Smooth muscle cell (in vitro differentiated cells): ENCODE data around the gene PRR12. TPM values are rescaled to one million over a fixed set of nuclear protein-coding genes. Genes with fewer than 3 reads are reported as not detected.
A peak's percentile ranks its signal among the peaks of the same experiment; 100 is the strongest.

Experiments used
- DNase-seq: peaks from one replicate; lab custom pipeline; 2025; ENCODE audit not compliant: unreplicated experiment; lab: John Stamatoyannopoulos, UW
- H2AFZ ChIP-seq: fragments of 200-600 bp; sonication (generic); 2 replicates; pipeline ENCODE4 v1.6.0; 2016; ENCODE audit warnings: antibody characterized with exemption, low read depth, mild to moderate bottlenecking
- H3F3A ChIP-seq: fragments of 200-600 bp; sonication (generic); 2 replicates; pipeline ENCODE4 v1.6.0; 2017; ENCODE audit warnings: antibody characterized with exemption, low read depth
- H3K27ac ChIP-seq: fragments of 200-600 bp; sonication (generic); 2 replicates; pipeline ENCODE4 v1.5.1; 2016; ENCODE audit warnings: low read depth, mild to moderate bottlenecking
- H3K27me3 ChIP-seq: fragments of 200-600 bp; sonication (generic); 2 replicates; pipeline ENCODE4 v1.6.1; 2016; ENCODE audit warnings: low read depth, mild to moderate bottlenecking
- H3K36me3 ChIP-seq: fragments of 200-600 bp; sonication (generic); 2 replicates; pipeline ENCODE4 v1.5.1; 2016; ENCODE audit warnings: low read depth
- H3K4me1 ChIP-seq: fragments of 200-600 bp; sonication (generic); 2 replicates; pipeline ENCODE4 v1.5.1; 2016; ENCODE audit warnings: low read depth
- H3K4me2 ChIP-seq: fragments of 200-600 bp; sonication (generic); 2 replicates; pipeline ENCODE4 v1.6.0; 2016; ENCODE audit warnings: mild to moderate bottlenecking
- H3K4me3 ChIP-seq: fragments of 200-600 bp; sonication (generic); 2 replicates; pipeline ENCODE4 v1.5.1; 2016; ENCODE audit warnings: mild to moderate bottlenecking
- H3K79me2 ChIP-seq: fragments of 200-600 bp; sonication (generic); 2 replicates; pipeline ENCODE4 v1.6.0; 2016; ENCODE audit warnings: low read depth, mild to moderate bottlenecking
- H3K9ac ChIP-seq: fragments of 200-600 bp; sonication (generic); 2 replicates; pipeline ENCODE4 v1.6.0; 2016; ENCODE audit warnings: low read depth
- H3K9me3 ChIP-seq: fragments of 200-600 bp; sonication (generic); replicated peaks from 2 replicates; pipeline ENCODE4 v1.5.1; 2016; ENCODE audit warnings: low read depth
- H4K20me1 ChIP-seq: fragments of 200-600 bp; sonication (generic); 2 replicates; pipeline ENCODE4 v1.6.0; 2016; ENCODE audit warnings: low read depth
- WGBS: methylation state at CpG from one replicate; pipeline ENCODE4 v1.1.7; 2016; ENCODE audit warnings: low lambda C conversion rate; 5-methylcytosine and 5-hydroxymethylcytosine counted together
- polyA plus RNA-seq: library from polyadenylated mRNA; unstranded; fragments of >200 nt; fragmentation: Nextera tagmentation; extraction: Ambion mirVana; gene quantifications from 2 replicates; pipeline ENCODE4 v1.2.1, GENCODE V29; 2016
- total RNA-seq: library from RNA; depleted of rRNA; stranded (reverse); fragments of >200 nt; gene quantifications from 2 replicates; pipeline ENCODE4 v1.2.3, GENCODE V29; 2014
- TF ChIP-seq, protein P1 (sequence below): fragments of 200-600 bp; sonication (generic); IDR thresholded peaks from 2 replicates; pipeline ENCODE4 v1.5.1; 2017; ENCODE audit warnings: borderline replicate concordance, mild to moderate bottlenecking, antibody characterized with exemption; ENCODE audit not compliant: insufficient read depth, poor library complexity, severe bottlenecking

The PRR12 gene
- total and polyA plus RNA-seq, 2 experiments from 2014 or later, result 1.7 to 4.5 TPM

DNA sequence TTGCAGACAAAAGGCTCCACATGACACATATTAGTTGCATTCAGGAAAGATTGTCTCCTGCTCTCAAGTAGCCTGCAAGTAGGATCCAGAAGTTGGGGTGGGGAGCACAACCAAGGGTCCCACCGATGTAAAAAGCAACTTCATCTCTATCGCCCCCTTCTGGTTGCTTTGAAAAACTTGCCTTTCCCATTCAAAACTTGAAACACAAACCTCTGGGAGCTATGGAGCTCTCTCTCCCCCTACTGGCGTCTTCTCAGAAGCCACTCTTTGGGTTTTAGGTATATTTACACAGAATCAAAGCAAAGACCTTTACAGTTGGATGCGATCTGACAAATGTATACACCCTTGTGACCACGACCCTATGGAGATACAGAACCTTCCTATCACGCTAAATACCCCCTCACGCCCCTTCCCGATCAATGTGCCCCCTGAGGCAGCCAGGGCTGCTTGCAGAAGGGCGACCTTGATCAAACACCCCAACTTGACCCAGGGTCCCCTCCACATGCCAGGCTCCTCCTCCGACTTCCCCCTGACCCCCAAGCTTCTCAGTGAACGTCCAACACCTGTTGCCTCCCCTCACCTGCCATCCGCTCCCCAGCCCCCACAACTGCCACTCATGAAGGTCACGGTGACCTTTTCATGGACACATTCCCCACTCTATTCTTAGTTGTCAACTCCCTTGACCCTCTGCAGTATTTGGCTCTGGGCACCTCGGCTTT is 20.7 kb upstream of the PRR12 start:
- no peak for DNase-seq
- Histone ChIP-seq H4K20me1 (peaks cover 89% of the 10 kb centered on the region), H3K27ac (no peak overlapping the region), H3K4me2 (no peak overlapping the region), H3K79me2 (peaks cover 75% of the 10 kb centered on the region), H3F3A (peaks cover 14% of the 10 kb centered on the region), H2AFZ (no peak overlapping the region), H3K9me3 (no peaks in the 10 kb centered on the region), H3K27me3 (no peaks in the 10 kb centered on the region), H3K36me3 (peaks cover under 1% of the 10 kb centered on the region), H3K4me3 (no peak overlapping the region), H3K9ac (no peak overlapping the region), H3K4me1 (no peaks in the 10 kb centered on the region)
- 37% methylated on average over 14 of the region's 14 CpGs for WGBS
- TF ChIP-seq, protein P1, sequence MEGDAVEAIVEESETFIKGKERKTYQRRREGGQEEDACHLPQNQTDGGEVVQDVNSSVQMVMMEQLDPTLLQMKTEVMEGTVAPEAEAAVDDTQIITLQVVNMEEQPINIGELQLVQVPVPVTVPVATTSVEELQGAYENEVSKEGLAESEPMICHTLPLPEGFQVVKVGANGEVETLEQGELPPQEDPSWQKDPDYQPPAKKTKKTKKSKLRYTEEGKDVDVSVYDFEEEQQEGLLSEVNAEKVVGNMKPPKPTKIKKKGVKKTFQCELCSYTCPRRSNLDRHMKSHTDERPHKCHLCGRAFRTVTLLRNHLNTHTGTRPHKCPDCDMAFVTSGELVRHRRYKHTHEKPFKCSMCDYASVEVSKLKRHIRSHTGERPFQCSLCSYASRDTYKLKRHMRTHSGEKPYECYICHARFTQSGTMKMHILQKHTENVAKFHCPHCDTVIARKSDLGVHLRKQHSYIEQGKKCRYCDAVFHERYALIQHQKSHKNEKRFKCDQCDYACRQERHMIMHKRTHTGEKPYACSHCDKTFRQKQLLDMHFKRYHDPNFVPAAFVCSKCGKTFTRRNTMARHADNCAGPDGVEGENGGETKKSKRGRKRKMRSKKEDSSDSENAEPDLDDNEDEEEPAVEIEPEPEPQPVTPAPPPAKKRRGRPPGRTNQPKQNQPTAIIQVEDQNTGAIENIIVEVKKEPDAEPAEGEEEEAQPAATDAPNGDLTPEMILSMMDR, result peak; percentile 95

DNA sequence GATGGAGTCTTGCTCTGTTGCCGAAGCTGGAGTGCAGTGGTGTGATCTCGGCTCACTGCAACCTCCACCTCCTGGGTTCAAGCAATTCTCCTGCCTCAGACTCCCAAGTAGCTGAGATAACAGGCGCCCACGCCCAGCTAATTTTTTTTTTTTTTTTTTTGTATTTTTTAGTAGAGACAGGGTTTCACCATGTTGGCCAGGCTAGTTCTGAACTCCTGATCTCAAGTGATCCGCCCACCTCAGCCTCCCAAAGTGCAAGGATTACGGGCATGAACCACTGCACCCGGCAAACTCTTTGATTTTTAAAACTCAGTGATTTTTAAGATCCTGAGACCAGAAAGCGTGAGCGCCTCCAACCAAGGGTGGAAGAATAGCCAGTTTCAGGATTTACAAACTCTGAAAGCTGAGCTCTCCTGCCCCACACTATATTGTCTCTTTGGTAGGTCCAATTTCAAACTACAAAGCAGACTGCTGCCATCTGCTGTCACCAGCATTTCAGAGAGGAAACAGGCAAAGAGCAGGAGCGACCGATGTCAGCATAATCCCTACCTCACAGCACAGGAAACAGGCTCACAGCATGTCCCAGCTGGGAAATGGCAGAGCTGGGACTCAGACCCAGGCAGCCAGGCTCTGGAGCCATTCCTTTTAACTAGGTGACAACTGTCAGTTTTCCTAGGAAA is 19.8 kb upstream of the PRR12 start:
- Histone ChIP-seq H3K4me2 (no peak overlapping the region), H3K27ac (no peak overlapping the region), H3K4me1 (no peaks in the 10 kb centered on the region), H3K4me3 (no peak overlapping the region), H3K79me2 (peaks cover 75% of the 10 kb centered on the region), H3K9ac (no peak overlapping the region), H3F3A (peaks cover 14% of the 10 kb centered on the region), H3K9me3 (no peaks in the 10 kb centered on the region), H3K27me3 (no peaks in the 10 kb centered on the region), H4K20me1 (peaks cover 83% of the 10 kb centered on the region), H3K36me3 (peaks cover 7% of the 10 kb centered on the region), H2AFZ (no peak overlapping the region)
- TF ChIP-seq, protein P1, result no peak
- 73% methylated on average over 11 of the region's 11 CpGs for whole genome bisulfite sequencing
- DNase-seq, result no peak

DNA sequence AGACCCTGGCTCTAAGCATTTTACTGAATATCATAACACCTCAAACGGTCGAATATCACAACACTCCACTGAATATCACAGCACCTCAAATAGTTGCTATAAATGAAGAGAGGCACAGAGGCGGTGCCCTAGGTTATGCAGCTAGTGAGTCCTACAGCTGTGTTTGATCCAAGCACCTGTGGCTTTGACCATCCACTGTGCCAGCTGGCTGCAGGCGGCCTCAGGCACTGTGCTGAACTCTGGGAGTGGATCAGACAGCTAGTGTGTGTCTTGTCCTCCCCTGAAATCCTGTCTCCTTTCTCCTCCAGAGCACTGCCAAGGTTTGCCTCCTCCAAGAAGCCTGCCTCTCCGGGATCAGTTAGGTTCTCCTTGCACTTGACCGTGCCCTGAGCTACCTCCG is 18.0 kb upstream of the PRR12 start:
- TF ChIP-seq, protein P1, result no peak
- no peaks in the 10 kb centered on the region for H3K4me1 ChIP-seq
- peaks cover 7% of the 10 kb centered on the region for H3K36me3 ChIP-seq
- peaks cover 11% of the 10 kb centered on the region for H3F3A ChIP-seq
- no peak overlapping the region for H3K9ac ChIP-seq
- no peaks in the 10 kb centered on the region for H3K9me3 ChIP-seq
- H3K27ac ChIP-seq, result no peak overlapping the region
- no peak overlapping the region for H2AFZ ChIP-seq
- H3K79me2 ChIP-seq, result peaks cover 78% of the 10 kb centered on the region
- H4K20me1 ChIP-seq, result peaks cover 70% of the 10 kb centered on the region
- no peak for DNase-seq
- H3K27me3 ChIP-seq, result no peaks in the 10 kb centered on the region
- H3K4me2 ChIP-seq, result no peak overlapping the region
- no peak overlapping the region for H3K4me3 ChIP-seq
- WGBS, result 96% methylated on average over 7 of the region's 7 CpGs

DNA sequence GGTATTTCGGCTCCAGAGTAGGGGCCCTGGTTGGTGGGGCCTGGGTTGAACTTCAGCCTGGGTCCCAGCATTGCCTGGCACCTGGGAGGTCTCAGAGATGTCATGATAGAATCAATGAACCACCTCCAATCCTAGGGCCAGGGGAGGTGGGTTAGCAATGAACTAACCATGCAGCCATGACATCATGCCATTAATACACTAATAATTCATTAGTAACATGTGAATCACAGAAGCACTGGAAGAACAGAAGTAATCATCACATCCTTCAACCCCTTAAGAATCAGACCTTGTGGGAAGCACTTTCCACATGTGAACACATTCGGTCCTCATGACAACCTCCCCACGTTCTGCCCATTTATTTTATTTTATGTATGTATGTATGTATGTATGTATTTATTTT is 17.6 kb upstream of the PRR12 start:
- 98% methylated on average over 3 of the region's 3 CpGs for WGBS
- Histone ChIP-seq H3K27ac (no peak overlapping the region), H4K20me1 (peaks cover 66% of the 10 kb centered on the region), H3K9ac (no peak overlapping the region), H3K27me3 (no peaks in the 10 kb centered on the region), H3K79me2 (peaks cover 78% of the 10 kb centered on the region), H3K4me3 (no peak overlapping the region), H3F3A (peaks cover 6% of the 10 kb centered on the region), H3K36me3 (peaks cover 7% of the 10 kb centered on the region), H3K4me1 (no peaks in the 10 kb centered on the region), H3K9me3 (no peaks in the 10 kb centered on the region), H2AFZ (no peak overlapping the region), H3K4me2 (no peak overlapping the region)
- no peak for DNase-seq
- TF ChIP-seq, protein P1, result no peak
